ENCODE data around the gene TMSB10.
"Not testable (repeated sequence)": the region's sequence is repeated elsewhere in the genome, so short reads cannot be mapped to it uniquely, and the experiment has no call there.

The TMSB10 gene

GRCh38 chr2:84904151-84904550 lies 1.3 kb upstream of the TMSB10 start:
- no peak for DNase-seq (ENCODE audit: low read depth, low spot score)

GRCh38 chr2:84904717-84905174 lies 710 bp upstream of the TMSB10 start:
- peak; percentile 80 for DNase-seq (ENCODE audit: low read depth, low spot score)

GRCh38 chr2:84906108-84906899 lies 848 bp downstream of the TMSB10 start:
- DNase-seq (ENCODE audit: low read depth, low spot score): peak; percentile 18

GRCh38 chr2:84906900-84907714 lies 1.7 kb downstream of the TMSB10 start:
- DNase-seq (ENCODE audit: low read depth, low spot score): peak; percentile 80

- no peak for DNase-seq (ENCODE audit: low read depth, low spot score)
These were observed 3.7 kb downstream of the TMSB10 start for GRCh38 chr2:84908948-84909713.

- DNase-seq (ENCODE audit: low read depth, low spot score): no peak
These were observed 5.8 kb downstream of the TMSB10 start for GRCh38 chr2:84911135-84911678.

GRCh38 chr2:84912984-84913383 lies 7.5 kb downstream of the TMSB10 start:
- DNase-seq (ENCODE audit: low read depth, low spot score): no peak

GRCh38 chr2:84914334-84914733 lies 8.9 kb downstream of the TMSB10 start:
- no peak for DNase-seq (ENCODE audit: low read depth, low spot score)

GRCh38 chr2:84915675-84916074 lies 10.2 kb downstream of the TMSB10 start:
- DNase-seq (ENCODE audit: low read depth, low spot score): not testable (repeated sequence)

GRCh38 chr2:84917821-84918220 lies 12.4 kb downstream of the TMSB10 start:
- not testable (repeated sequence) for DNase-seq (ENCODE audit: low read depth, low spot score)

- no peak for DNase-seq (ENCODE audit: low read depth, low spot score)
These were observed 13.0 kb downstream of the TMSB10 start for GRCh38 chr2:84918430-84918829.

GRCh38 chr2:84919885-84920580 lies 14.6 kb downstream of the TMSB10 start:
- DNase-seq (ENCODE audit: low read depth, low spot score): peak; percentile 31

GRCh38 chr2:84923009-84923408 lies 17.6 kb downstream of the TMSB10 start:
- DNase-seq (ENCODE audit: low read depth, low spot score): no peak

- DNase-seq (ENCODE audit: low read depth, low spot score): no peak
These were observed 19.0 kb downstream of the TMSB10 start for GRCh38 chr2:84924173-84925106.

- DNase-seq (ENCODE audit: low read depth, low spot score): no peak
These were observed 19.9 kb downstream of the TMSB10 start for GRCh38 chr2:84925336-84925723.

- peak; percentile 100 for DNase-seq (ENCODE audit: low read depth, low spot score)
These were observed 20.4 kb downstream of the TMSB10 start for GRCh38 chr2:84925724-84926376.

GRCh38 chr2:84927275-84927627 lies 21.8 kb downstream of the TMSB10 start:
- no peak for DNase-seq (ENCODE audit: low read depth, low spot score)

- no peak for DNase-seq (ENCODE audit: low read depth, low spot score)
These were observed 25.9 kb downstream of the TMSB10 start for GRCh38 chr2:84931384-84931821.

- no peak for DNase-seq (ENCODE audit: low read depth, low spot score)
These were observed 32.9 kb downstream of the TMSB10 start for GRCh38 chr2:84938194-84938879.
